Measurements from ENCODE around the gene TRIP13.
"Not testable (repeated sequence)": the region's sequence is repeated elsewhere in the genome, so short reads cannot be mapped to it uniquely, and the experiment has no call there.

The TRIP13 gene

GRCh38 chr5:873328-873727, 19.4 kb upstream of the TRIP13 start:
- DNase-seq = no peak

- DNase-seq = no peak
Observed at GRCh38 chr5:875931-876330, 16.8 kb upstream of the TRIP13 start.

GRCh38 chr5:876398-877365, 16.0 kb upstream of the TRIP13 start:
- DNase-seq = no peak

GRCh38 chr5:878125-878524, 14.6 kb upstream of the TRIP13 start:
- DNase-seq = no peak

GRCh38 chr5:878677-879076, 14.0 kb upstream of the TRIP13 start:
- not testable (repeated sequence) for DNase-seq

- no peak for DNase-seq
Observed at GRCh38 chr5:880816-881550, 11.7 kb upstream of the TRIP13 start.

- DNase-seq = no peak
Observed at GRCh38 chr5:881551-881935, 11.1 kb upstream of the TRIP13 start.

- no peak for DNase-seq
Observed at GRCh38 chr5:882253-883183, 10.2 kb upstream of the TRIP13 start.

GRCh38 chr5:883475-884181, 9.1 kb upstream of the TRIP13 start:
- no peak for DNase-seq

GRCh38 chr5:884345-885126, 8.1 kb upstream of the TRIP13 start:
- no peak for DNase-seq

- no peak for DNase-seq
Observed at GRCh38 chr5:885127-885442, 7.6 kb upstream of the TRIP13 start.

- no peak for DNase-seq
Observed at GRCh38 chr5:885529-885928, 7.2 kb upstream of the TRIP13 start.

- no peak for DNase-seq
Observed at GRCh38 chr5:886036-886435, 6.6 kb upstream of the TRIP13 start.

GRCh38 chr5:886716-887325, 5.9 kb upstream of the TRIP13 start:
- DNase-seq = no peak

GRCh38 chr5:887947-888637, 4.6 kb upstream of the TRIP13 start:
- no peak for DNase-seq

GRCh38 chr5:888638-889035, 4.0 kb upstream of the TRIP13 start:
- no peak for DNase-seq

GRCh38 chr5:889075-889710, 3.5 kb upstream of the TRIP13 start:
- no peak for DNase-seq

- no peak for DNase-seq
Observed at GRCh38 chr5:891117-891836, 1.4 kb upstream of the TRIP13 start.

GRCh38 chr5:891837-892393, 769 bp upstream of the TRIP13 start:
- DNase-seq = no peak

Data from SHP77 (cell line).